ENCODE measurements around the gene RGS5. TPM values are rescaled to one million over a fixed set of nuclear protein-coding genes. Genes with fewer than 3 reads are reported as not detected.
A peak's percentile ranks its signal among the peaks of the same experiment; 100 is the strongest.

The RGS5 gene
- total RNA-seq, 1 donor from 2014 or later = 448 TPM

DNA sequence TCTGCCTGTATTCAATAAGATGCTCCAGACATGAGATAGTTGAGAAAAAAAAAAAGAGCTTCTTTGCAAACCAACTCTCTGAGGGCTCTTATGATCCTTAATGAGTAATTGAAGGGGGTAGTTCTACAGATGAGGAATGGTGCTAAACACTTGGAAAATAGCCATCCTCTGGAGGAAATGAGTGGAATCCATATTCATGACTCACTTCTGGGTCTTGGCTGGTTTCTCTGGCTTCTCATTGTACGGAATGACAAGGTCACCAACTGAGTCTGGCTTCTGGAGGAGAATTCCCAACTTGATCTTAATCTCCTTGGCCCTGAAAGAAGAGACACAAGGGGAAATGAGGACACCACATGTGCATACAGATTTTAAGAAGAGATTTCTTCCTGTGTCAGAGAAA, 34.7 kb downstream of the RGS5 start:
- Mint-ChIP-seq H3K4me1 (ENCODE audit: low read depth) (peaks cover 91% of the 10 kb centered on the region), H3K27ac (ENCODE audit: unreplicated experiment) (peak overlapping the region; percentile 84), H3K9me3 (ENCODE audit: low read depth) (no peaks in the 10 kb centered on the region), H3K4me3 (ENCODE audit: unreplicated experiment) (no peak overlapping the region), H3K27me3 (ENCODE audit: low read depth) (no peaks in the 10 kb centered on the region), H3K36me3 (ENCODE audit: low read depth) (peaks cover 4% of the 10 kb centered on the region)
- TF ChIP-seq, protein P1, sequence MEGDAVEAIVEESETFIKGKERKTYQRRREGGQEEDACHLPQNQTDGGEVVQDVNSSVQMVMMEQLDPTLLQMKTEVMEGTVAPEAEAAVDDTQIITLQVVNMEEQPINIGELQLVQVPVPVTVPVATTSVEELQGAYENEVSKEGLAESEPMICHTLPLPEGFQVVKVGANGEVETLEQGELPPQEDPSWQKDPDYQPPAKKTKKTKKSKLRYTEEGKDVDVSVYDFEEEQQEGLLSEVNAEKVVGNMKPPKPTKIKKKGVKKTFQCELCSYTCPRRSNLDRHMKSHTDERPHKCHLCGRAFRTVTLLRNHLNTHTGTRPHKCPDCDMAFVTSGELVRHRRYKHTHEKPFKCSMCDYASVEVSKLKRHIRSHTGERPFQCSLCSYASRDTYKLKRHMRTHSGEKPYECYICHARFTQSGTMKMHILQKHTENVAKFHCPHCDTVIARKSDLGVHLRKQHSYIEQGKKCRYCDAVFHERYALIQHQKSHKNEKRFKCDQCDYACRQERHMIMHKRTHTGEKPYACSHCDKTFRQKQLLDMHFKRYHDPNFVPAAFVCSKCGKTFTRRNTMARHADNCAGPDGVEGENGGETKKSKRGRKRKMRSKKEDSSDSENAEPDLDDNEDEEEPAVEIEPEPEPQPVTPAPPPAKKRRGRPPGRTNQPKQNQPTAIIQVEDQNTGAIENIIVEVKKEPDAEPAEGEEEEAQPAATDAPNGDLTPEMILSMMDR (IDR thresholded peaks at IDR 0.05) = no peak
- no peak for DNase-seq (ENCODE audit: low spot score)

DNA sequence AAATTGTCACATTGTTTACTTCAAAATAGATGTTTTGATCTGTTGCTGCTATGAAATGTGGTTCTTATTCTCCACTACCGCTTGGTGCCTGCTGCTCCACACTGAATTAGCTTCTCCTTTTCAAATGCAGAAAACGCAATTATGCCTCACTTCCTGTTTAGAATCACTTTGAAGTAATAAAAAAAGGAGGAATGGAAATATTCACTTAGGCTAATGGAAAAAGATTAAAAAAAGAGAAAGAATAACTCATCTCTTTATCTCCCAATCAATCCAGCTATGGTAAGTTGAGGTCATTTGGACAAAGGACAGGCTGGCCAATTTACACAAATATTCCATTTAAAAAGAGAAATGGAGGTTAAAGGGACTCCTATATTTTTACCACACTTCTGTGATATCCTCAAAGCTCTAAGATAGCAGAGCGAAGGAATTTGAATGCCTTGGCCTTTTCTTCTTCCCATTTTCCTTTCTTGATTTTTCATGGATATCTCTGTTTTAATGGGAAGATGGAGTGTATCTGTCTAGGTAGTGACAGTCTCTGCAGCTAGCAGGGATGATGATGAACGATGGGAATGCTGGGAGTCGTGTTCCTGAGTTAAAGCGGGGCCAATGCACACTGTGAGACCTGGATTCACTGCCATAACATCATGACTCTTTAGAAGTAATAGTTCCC, 35.7 kb downstream of the RGS5 start:
- TF ChIP-seq, protein P1 (IDR thresholded peaks at IDR 0.05) = no peak
- H3K27me3 Mint-ChIP-seq (ENCODE audit: low read depth) = no peaks in the 10 kb centered on the region
- H3K36me3 Mint-ChIP-seq (ENCODE audit: low read depth) = peaks cover 4% of the 10 kb centered on the region
- H3K27ac Mint-ChIP-seq (ENCODE audit: unreplicated experiment) = peak overlapping the region; percentile 84
- no peak for DNase-seq (ENCODE audit: low spot score)
- peaks cover 90% of the 10 kb centered on the region for H3K4me1 Mint-ChIP-seq (ENCODE audit: low read depth)
- H3K9me3 Mint-ChIP-seq (ENCODE audit: low read depth) = no peaks in the 10 kb centered on the region
- H3K4me3 Mint-ChIP-seq (ENCODE audit: unreplicated experiment) = no peak overlapping the region

DNA sequence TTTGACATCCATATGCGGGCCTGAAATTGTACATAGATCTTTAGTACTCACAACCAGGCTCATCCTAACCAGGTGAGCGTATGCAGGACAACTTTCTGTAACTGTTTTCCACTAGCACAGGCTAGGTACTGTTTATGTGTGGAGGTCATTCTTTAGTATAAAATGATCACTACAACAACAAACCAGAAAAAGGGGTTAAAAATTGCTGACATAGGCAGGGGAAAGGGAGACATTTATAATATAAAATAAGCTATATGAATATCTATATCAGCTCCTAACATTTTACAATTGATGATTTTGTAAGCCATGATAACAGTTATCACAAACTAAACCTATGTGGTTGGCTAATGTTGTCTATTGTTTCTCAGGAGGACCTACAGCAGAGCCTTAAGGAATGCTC, 37.6 kb downstream of the RGS5 start:
- Mint-ChIP-seq H3K36me3 (ENCODE audit: low read depth) (peaks cover 8% of the 10 kb centered on the region), H3K27me3 (ENCODE audit: low read depth) (no peaks in the 10 kb centered on the region), H3K4me3 (ENCODE audit: unreplicated experiment) (no peak overlapping the region), H3K9me3 (ENCODE audit: low read depth) (no peaks in the 10 kb centered on the region), H3K27ac (ENCODE audit: unreplicated experiment) (peak overlapping the region; percentile 19), H3K4me1 (ENCODE audit: low read depth) (peaks cover 79% of the 10 kb centered on the region)
- DNase-seq (ENCODE audit: low spot score) = no peak
- TF ChIP-seq, protein P1 (IDR thresholded peaks at IDR 0.05) = no peak

DNA sequence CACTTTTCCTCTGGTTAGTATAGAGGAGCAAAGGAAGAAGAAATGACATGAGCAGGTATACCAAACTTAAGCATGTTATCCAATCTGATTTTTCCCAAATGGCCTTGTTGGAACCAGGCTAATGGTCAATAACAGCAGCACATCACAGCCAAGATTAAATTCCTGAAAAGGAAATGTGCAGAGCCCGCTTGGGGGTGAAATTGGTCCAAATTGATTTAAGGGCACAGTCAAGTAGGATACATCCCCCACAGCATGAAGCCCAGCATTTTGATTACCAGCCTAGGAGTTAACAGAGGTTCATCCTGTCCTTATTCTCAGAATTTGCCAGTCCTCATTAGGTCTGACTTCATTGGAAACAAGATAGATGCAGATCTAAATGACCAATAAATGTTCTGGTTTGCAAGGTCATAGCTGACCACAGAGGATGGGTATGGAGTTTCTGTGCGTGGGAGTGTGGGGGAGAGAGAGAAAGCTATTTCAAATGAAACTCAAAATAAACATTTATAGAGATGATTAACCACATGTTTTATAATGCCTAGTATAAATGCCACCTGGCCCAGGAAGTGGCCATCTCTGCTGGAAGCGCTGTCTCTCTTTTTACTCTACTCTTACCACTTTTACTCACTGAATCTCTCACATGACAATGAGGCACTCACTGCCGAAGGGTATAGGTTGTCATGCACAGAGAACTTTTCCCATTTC, 38.7 kb downstream of the RGS5 start:
- Mint-ChIP-seq H3K9me3 (ENCODE audit: low read depth) (peaks cover under 1% of the 10 kb centered on the region), H3K4me3 (ENCODE audit: unreplicated experiment) (no peak overlapping the region), H3K4me1 (ENCODE audit: low read depth) (peaks cover 72% of the 10 kb centered on the region), H3K36me3 (ENCODE audit: low read depth) (peaks cover 9% of the 10 kb centered on the region), H3K27me3 (ENCODE audit: low read depth) (no peaks in the 10 kb centered on the region), H3K27ac (ENCODE audit: unreplicated experiment) (peak overlapping the region; percentile 23)
- TF ChIP-seq, protein P1 (IDR thresholded peaks at IDR 0.05) = no peak
- no peak for DNase-seq (ENCODE audit: low spot score)

DNA sequence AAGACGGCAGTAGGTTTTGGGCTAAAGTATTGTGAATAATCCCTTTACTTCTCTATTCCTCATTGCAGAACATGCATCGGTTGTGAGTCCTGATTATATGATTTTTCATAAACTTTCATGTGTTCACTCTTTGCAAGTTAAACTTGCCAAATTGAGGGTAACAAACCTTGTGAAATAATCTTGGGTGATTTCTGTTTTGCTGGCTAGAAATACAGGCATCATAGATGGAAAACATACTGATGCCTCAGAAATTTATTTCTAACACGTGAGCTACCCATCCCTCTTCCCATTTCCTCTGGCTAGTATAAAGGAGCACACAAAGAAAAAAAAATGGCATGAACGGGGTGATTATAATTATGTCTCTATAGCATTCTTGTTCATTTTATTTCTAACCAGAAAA, 39.6 kb downstream of the RGS5 start:
- TF ChIP-seq, protein P1 (IDR thresholded peaks at IDR 0.05) = no peak
- H3K27ac Mint-ChIP-seq (ENCODE audit: unreplicated experiment) = peak overlapping the region; percentile 78
- no peak overlapping the region for H3K4me3 Mint-ChIP-seq (ENCODE audit: unreplicated experiment)
- peaks cover 16% of the 10 kb centered on the region for H3K36me3 Mint-ChIP-seq (ENCODE audit: low read depth)
- no peak for DNase-seq (ENCODE audit: low spot score)
- H3K27me3 Mint-ChIP-seq (ENCODE audit: low read depth) = no peaks in the 10 kb centered on the region
- peaks cover 2% of the 10 kb centered on the region for H3K9me3 Mint-ChIP-seq (ENCODE audit: low read depth)
- peaks cover 67% of the 10 kb centered on the region for H3K4me1 Mint-ChIP-seq (ENCODE audit: low read depth)
